Aorta (tissue), 5 donors: ENCODE measurements around the gene SUSD1. TPM values are rescaled to one million over a fixed set of nuclear protein-coding genes. Genes with fewer than 3 reads are reported as not detected.
"Not testable (repeated sequence)": the region's sequence is repeated elsewhere in the genome, so short reads cannot be mapped to it uniquely, and the experiment has no call there.

Experiments
- ATAC-seq: fragments of 200-7000 bp; cut with Tn5 transposase; one replicate; pipeline ENCODE4 v1.9.1; 2022; ENCODE audit warnings: moderate library complexity; ENCODE audit not compliant: low FRiP score
- DNase-seq, 2 donors: peaks; one replicate each; pipeline ENCODE4 v3.0.0-alpha.2; 2020
- H3K27ac ChIP-seq, 2 donors: one replicate each; pipeline ENCODE4 v1.5.1; 2013; ENCODE audit warnings: low read length in 2 of 2, mild to moderate bottlenecking in 2 of 2, moderate library complexity in 2 of 2, control low read depth in 1 of 2, inconsistent platforms in 1 of 2, low read depth in 1 of 2
- H3K27me3 ChIP-seq, 2 donors: one replicate each; pipeline ENCODE4 v1.6.1; 2013; ENCODE audit warnings: control low read depth in 1 of 2, low read length in 1 of 2, mild to moderate bottlenecking in 1 of 2, moderate library complexity in 1 of 2; ENCODE audit not compliant: insufficient read depth in 2 of 2, control insufficient read depth in 1 of 2
- H3K36me3 ChIP-seq, 2 donors: one replicate each; pipeline ENCODE4 v1.6.1; 2013; ENCODE audit warnings: control low read depth in 1 of 2, low read length in 1 of 2, mild to moderate bottlenecking in 1 of 2; ENCODE audit not compliant: insufficient read depth in 2 of 2, control insufficient read depth in 1 of 2
- H3K4me1 ChIP-seq, 2 donors: one replicate each; pipeline ENCODE4 v1.6.1; 2013; ENCODE audit warnings: low read length in 2 of 2, control low read depth in 1 of 2, mild to moderate bottlenecking in 1 of 2, moderate library complexity in 1 of 2; ENCODE audit not compliant: insufficient read depth in 2 of 2, control insufficient read depth in 1 of 2
- H3K4me3 ChIP-seq, 2 donors: one replicate each; pipeline ENCODE4 v1.5.1; 2013; ENCODE audit warnings: low read length in 2 of 2, control low read depth in 1 of 2, mild to moderate bottlenecking in 1 of 2
- H3K9me3 ChIP-seq: one replicate; pipeline ENCODE4 v1.6.1; 2013; ENCODE audit warnings: mild to moderate bottlenecking, low read length; ENCODE audit not compliant: control insufficient read depth
- WGBS, 2 donors: extraction: QIAGEN DNeasy Blood & Tissue Kit; methylation state at CpG; one replicate each; pipeline ENCODE4 v1.1.7; 2013; 5-methylcytosine and 5-hydroxymethylcytosine counted together
- intact Hi-C, 2 donors: fragments of 100-400 bp; cut with DNase I; formaldehyde crosslinking; loops; one replicate each; pipeline versions ENCODE4 v1.14.2 to v1.15.0; 2022
- polyA plus RNA-seq, 2 donors: library from polyadenylated mRNA; stranded (reverse); fragments of 200-250 nt; gene quantifications; one replicate each; pipeline ENCODE4 v1.2.3, GENCODE V29; 2013
- total RNA-seq, 2 donors: library from RNA; stranded (reverse); fragmentation: NEBNext Ultra II Directional; extraction: Animal tissue kit (Norgen Biotek cat#: 25700); gene quantifications; one replicate each; pipeline ENCODE4 v1.2.1, GENCODE V29; 2021
- donor health status: healthy with polysubstance abuse.
- donor health status: Bipolar disorder and iron deficiency.
- donor health status: DM: no; HTN: no; CAD: no.
- donor health status: DM: no; HTN: no; CAD: no.
- donor health status: DM: yes; HTN: yes; CAD: no.

Gene SUSD1
- total and polyA plus RNA-seq, 4 donors: 3.4 to 14.3 (median 9.0) TPM

GRCh38 chr9:112145886-112146285 lies 29.2 kb downstream of the SUSD1 start:
- Histone ChIP-seq H3K27ac (no peak overlapping the region), H3K4me3 (no peak overlapping the region), H3K9me3 (no peaks in the 10 kb centered on the region), H3K27me3 (no peaks in the 10 kb centered on the region), H3K4me1 (no peaks in the 10 kb centered on the region), H3K36me3 (peaks cover 0 to 5% of the 10 kb centered on the region in 2 donors)
- intact Hi-C loops: no loop called here
- DNase-seq (no peak), ATAC-seq (no peak)
- 67 to 77% methylated on average over 1 of the region's 1 CpG for WGBS, 2 donors

GRCh38 chr9:112144807-112145206 lies 30.3 kb downstream of the SUSD1 start:
- H3K9me3 ChIP-seq: no peaks in the 10 kb centered on the region
- no peak for DNase-seq
- intact Hi-C loops: no loop called here

GRCh38 chr9:112142420-112142819 lies 32.7 kb downstream of the SUSD1 start:
- H3K27me3 ChIP-seq: no peaks in the 10 kb centered on the region
- H3K27ac ChIP-seq: no peak overlapping the region
- no peak for DNase-seq
- H3K4me1 ChIP-seq: no peaks in the 10 kb centered on the region
- no peaks in the 10 kb centered on the region for H3K9me3 ChIP-seq
- H3K36me3 ChIP-seq: peaks cover 0 to 2% of the 10 kb centered on the region in 2 donors
- WGBS, 2 donors: 71 to 82% methylated on average over 3 of the region's 3 CpGs
- intact Hi-C loops: no loop called here
- no peak for ATAC-seq
- no peak overlapping the region for H3K4me3 ChIP-seq

More at GRCh38 chr9:112144807-112145206, 30.3 kb downstream of the SUSD1 start:
- no peaks in the 10 kb centered on the region for H3K4me1 ChIP-seq
- no peak overlapping the region for H3K4me3 ChIP-seq
- peaks cover 0 to 3% of the 10 kb centered on the region in 2 donors for H3K36me3 ChIP-seq
- H3K27me3 ChIP-seq: no peaks in the 10 kb centered on the region
- 95% methylated on average over 2 of the region's 2 CpGs for WGBS, 2 donors
- no peak for ATAC-seq
- no peak overlapping the region for H3K27ac ChIP-seq

GRCh38 chr9:112140936-112141335 lies 34.2 kb downstream of the SUSD1 start:
- 92 to 93% methylated on average over 2 of the region's 2 CpGs for WGBS, 2 donors
- intact Hi-C loops: no loop called here
- no peaks in the 10 kb centered on the region for H3K27me3 ChIP-seq
- no peak overlapping the region for H3K4me3 ChIP-seq
- DNase-seq: no peak
- no peak overlapping the region for H3K27ac ChIP-seq
- H3K36me3 ChIP-seq: no peaks in the 10 kb centered on the region
- no peaks in the 10 kb centered on the region for H3K4me1 ChIP-seq
- H3K9me3 ChIP-seq: no peaks in the 10 kb centered on the region
- ATAC-seq: no peak

GRCh38 chr9:112137066-112137465 lies 38.0 kb downstream of the SUSD1 start:
- no peak for DNase-seq
- no peak for ATAC-seq
- H3K4me1 ChIP-seq: no peaks in the 10 kb centered on the region
- H3K9me3 ChIP-seq: no peaks in the 10 kb centered on the region
- H3K36me3 ChIP-seq: no peaks in the 10 kb centered on the region
- 91 to 96% methylated on average over 3 of the region's 3 CpGs for WGBS, 2 donors
- H3K27ac ChIP-seq: no peak overlapping the region
- H3K4me3 ChIP-seq: no peak overlapping the region
- no peaks in the 10 kb centered on the region for H3K27me3 ChIP-seq
- intact Hi-C loops: no loop called here

- ATAC-seq: no peak
- no peaks in the 10 kb centered on the region for H3K36me3 ChIP-seq
- no peak overlapping the region for H3K4me3 ChIP-seq
- no peak overlapping the region for H3K27ac ChIP-seq
- intact Hi-C loops: no loop called here
- no peaks in the 10 kb centered on the region for H3K4me1 ChIP-seq
- 40 to 50% methylated on average over 4 of the region's 4 CpGs for WGBS, 2 donors
- H3K9me3 ChIP-seq: no peaks in the 10 kb centered on the region
- H3K27me3 ChIP-seq: no peaks in the 10 kb centered on the region
- no peak for DNase-seq
Observed at GRCh38 chr9:112135706-112136105, 39.4 kb downstream of the SUSD1 start.

- DNase-seq, intact Hi-C loops, H3K27ac ChIP-seq, ATAC-seq, H3K27me3 ChIP-seq, H3K36me3 ChIP-seq, H3K4me1 ChIP-seq, H3K4me3 ChIP-seq, H3K9me3 ChIP-seq: not testable (repeated sequence)
- 95 to 97% methylated on average over 1 of the region's 1 CpG for WGBS, 2 donors
Observed at GRCh38 chr9:112133806-112134205, 41.3 kb downstream of the SUSD1 start.

- DNase-seq: no peak
- no peaks in the 10 kb centered on the region for H3K9me3 ChIP-seq
- no peaks in the 10 kb centered on the region for H3K27me3 ChIP-seq
- H3K27ac ChIP-seq: no peak overlapping the region
- H3K4me1 ChIP-seq: no peaks in the 10 kb centered on the region
- H3K36me3 ChIP-seq: no peaks in the 10 kb centered on the region
- intact Hi-C loops: no loop called here
- H3K4me3 ChIP-seq: no peak overlapping the region
- ATAC-seq: no peak
- WGBS, 2 donors: 85 to 93% methylated on average over 3 of the region's 3 CpGs
Observed at GRCh38 chr9:112132356-112132755, 42.7 kb downstream of the SUSD1 start.

GRCh38 chr9:112130997-112131396 lies 44.1 kb downstream of the SUSD1 start:
- DNase-seq (no peak), ATAC-seq (no peak)
- 82 to 86% methylated on average over 5 of the region's 5 CpGs for WGBS, 2 donors
- no peaks in the 10 kb centered on the region for H3K36me3 ChIP-seq
- H3K9me3 ChIP-seq: no peaks in the 10 kb centered on the region
- intact Hi-C loops: no loop called here
- no peaks in the 10 kb centered on the region for H3K27me3 ChIP-seq
- no peak overlapping the region for H3K27ac ChIP-seq
- H3K4me1 ChIP-seq: no peaks in the 10 kb centered on the region
- H3K4me3 ChIP-seq: no peak overlapping the region
